ENCODE data around the gene SLC41A2. TPM values are rescaled to one million over a fixed set of nuclear protein-coding genes. Genes with fewer than 3 reads are reported as not detected.

Gene SLC41A2
- total and polyA plus RNA-seq, 2 of the 13 experiments (the other 11 are each of a cell fraction or from before 2014, with no cell fraction given), result 2.3 to 12.8 TPM

DNA sequence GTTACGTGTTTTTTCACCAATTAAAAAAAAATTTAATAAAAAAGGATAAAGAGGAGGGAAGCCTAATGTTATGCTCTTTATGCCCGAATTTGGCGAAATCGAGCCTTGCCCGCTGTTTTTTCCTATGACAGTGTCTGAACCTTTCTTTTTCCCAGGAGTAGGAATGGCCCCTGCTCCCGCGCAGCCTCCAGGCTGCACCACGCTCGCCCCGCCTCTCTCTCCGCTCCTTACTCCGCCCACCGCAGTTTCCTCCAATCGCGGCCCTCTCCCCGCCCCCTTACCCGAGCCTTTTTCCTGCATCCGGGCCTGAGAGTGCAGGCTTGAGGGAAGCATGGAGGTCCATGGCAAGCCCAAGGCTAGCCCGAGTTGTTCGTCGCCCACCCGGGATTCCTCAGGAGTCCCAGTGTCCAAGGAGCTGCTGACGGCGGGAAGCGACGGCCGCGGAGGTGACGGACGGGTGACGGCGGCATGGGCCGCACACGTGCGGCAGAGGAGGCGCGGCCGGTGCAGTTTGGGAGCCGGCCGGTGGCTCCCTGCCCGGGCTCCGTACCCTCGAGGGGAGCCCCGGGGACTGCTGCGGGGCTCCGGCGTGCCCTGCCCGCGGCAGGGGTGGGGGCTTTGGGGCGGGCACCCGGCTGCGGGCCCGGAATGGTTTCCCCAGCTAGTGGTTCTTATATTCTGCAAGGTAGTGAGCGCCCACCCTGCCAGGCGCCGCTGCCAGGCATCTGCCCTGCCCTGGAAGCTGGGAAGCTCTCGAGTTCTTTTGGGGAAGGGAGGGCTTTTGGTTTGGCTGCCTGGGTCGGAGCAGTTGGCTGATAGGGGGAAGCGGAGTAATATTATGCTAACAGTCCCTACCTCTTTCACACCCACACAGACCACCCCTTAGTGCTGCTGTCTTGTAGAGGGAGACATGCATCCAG lies 28.2 kb upstream of the SLC41A2 start, which contains the start of gene NOPCHAP1 (continued):
- TF ChIP-seq ZNF441 (CRISPR knock-in tag; IDR thresholded peaks at IDR 0.05; ENCODE audit: borderline replicate concordance), result no peak
- TF ChIP-seq, protein P1, sequence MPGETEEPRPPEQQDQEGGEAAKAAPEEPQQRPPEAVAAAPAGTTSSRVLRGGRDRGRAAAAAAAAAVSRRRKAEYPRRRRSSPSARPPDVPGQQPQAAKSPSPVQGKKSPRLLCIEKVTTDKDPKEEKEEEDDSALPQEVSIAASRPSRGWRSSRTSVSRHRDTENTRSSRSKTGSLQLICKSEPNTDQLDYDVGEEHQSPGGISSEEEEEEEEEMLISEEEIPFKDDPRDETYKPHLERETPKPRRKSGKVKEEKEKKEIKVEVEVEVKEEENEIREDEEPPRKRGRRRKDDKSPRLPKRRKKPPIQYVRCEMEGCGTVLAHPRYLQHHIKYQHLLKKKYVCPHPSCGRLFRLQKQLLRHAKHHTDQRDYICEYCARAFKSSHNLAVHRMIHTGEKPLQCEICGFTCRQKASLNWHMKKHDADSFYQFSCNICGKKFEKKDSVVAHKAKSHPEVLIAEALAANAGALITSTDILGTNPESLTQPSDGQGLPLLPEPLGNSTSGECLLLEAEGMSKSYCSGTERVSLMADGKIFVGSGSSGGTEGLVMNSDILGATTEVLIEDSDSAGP (CRISPR knock-in tag; IDR thresholded peaks at IDR 0.05; ENCODE audit: borderline replicate concordance), result peak; percentile 53; the same call in 1 of the 2 replicates
- TF ChIP-seq TOPORS (CRISPR knock-in tag; IDR thresholded peaks at IDR 0.05), result 0 out of 2 replicates have a peak, but pooled peaks have one; percentile 53
- 0 out of 2 replicates have a peak, but pooled peaks have one; percentile 68 for TF ChIP-seq KDM3A (CRISPR knock-in tag; IDR thresholded peaks at IDR 0.05; ENCODE audit: low read depth)
- TF ChIP-seq, protein P2, sequence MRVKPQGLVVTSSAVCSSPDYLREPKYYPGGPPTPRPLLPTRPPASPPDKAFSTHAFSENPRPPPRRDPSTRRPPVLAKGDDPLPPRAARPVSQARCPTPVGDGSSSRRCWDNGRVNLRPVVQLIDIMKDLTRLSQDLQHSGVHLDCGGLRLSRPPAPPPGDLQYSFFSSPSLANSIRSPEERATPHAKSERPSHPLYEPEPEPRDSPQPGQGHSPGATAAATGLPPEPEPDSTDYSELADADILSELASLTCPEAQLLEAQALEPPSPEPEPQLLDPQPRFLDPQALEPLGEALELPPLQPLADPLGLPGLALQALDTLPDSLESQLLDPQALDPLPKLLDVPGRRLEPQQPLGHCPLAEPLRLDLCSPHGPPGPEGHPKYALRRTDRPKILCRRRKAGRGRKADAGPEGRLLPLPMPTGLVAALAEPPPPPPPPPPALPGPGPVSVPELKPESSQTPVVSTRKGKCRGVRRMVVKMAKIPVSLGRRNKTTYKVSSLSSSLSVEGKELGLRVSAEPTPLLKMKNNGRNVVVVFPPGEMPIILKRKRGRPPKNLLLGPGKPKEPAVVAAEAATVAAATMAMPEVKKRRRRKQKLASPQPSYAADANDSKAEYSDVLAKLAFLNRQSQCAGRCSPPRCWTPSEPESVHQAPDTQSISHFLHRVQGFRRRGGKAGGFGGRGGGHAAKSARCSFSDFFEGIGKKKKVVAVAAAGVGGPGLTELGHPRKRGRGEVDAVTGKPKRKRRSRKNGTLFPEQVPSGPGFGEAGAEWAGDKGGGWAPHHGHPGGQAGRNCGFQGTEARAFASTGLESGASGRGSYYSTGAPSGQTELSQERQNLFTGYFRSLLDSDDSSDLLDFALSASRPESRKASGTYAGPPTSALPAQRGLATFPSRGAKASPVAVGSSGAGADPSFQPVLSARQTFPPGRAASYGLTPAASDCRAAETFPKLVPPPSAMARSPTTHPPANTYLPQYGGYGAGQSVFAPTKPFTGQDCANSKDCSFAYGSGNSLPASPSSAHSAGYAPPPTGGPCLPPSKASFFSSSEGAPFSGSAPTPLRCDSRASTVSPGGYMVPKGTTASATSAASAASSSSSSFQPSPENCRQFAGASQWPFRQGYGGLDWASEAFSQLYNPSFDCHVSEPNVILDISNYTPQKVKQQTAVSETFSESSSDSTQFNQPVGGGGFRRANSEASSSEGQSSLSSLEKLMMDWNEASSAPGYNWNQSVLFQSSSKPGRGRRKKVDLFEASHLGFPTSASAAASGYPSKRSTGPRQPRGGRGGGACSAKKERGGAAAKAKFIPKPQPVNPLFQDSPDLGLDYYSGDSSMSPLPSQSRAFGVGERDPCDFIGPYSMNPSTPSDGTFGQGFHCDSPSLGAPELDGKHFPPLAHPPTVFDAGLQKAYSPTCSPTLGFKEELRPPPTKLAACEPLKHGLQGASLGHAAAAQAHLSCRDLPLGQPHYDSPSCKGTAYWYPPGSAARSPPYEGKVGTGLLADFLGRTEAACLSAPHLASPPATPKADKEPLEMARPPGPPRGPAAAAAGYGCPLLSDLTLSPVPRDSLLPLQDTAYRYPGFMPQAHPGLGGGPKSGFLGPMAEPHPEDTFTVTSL (CRISPR knock-in tag; IDR thresholded peaks at IDR 0.05; ENCODE audit: borderline replicate concordance), result no peak
- TF ChIP-seq POLR2AphosphoS5 (IDR thresholded peaks at IDR 0.05; ENCODE audit: low read depth, low read length), result peak; percentile 94
- peak; percentile 83 for TF ChIP-seq GABPB1 (CRISPR knock-in tag; IDR thresholded peaks at IDR 0.05)
- TF ChIP-seq REPIN1 (CRISPR knock-in tag; IDR thresholded peaks at IDR 0.05; ENCODE audit: borderline replicate concordance, low read depth), result peak; percentile 27; the same call in 1 of the 2 replicates
- TF ChIP-seq ZNF569 (CRISPR knock-in tag; IDR thresholded peaks at IDR 0.05; ENCODE audit: borderline replicate concordance), result no peak
- TF ChIP-seq HOXA9 (CRISPR knock-in tag; IDR thresholded peaks at IDR 0.05; ENCODE audit: borderline replicate concordance), result no peak
- TF ChIP-seq KAT7 (CRISPR knock-in tag; IDR thresholded peaks at IDR 0.05; ENCODE audit: borderline replicate concordance), result 0 out of 2 replicates have a peak, but pooled peaks have one; percentile 37
- TF ChIP-seq BRCA1 (CRISPR knock-in tag; IDR thresholded peaks at IDR 0.05), result no peak
- TF ChIP-seq, protein P3, sequence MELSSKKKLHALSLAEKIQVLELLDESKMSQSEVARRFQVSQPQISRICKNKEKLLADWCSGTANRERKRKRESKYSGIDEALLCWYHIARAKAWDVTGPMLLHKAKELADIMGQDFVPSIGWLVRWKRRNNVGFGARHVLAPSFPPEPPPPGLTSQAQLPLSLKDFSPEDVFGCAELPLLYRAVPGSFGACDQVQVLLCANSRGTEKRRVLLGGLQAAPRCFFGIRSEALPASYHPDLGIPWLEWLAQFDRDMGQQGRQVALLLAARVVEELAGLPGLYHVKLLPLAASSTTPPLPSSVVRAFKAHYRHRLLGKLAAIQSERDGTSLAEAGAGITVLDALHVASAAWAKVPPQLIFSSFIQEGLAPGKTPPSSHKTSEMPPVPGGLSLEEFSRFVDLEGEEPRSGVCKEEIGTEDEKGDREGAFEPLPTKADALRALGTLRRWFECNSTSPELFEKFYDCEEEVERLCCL (CRISPR knock-in tag; IDR thresholded peaks at IDR 0.05; ENCODE audit: borderline replicate concordance), result no peak
- TF ChIP-seq, protein P4, sequence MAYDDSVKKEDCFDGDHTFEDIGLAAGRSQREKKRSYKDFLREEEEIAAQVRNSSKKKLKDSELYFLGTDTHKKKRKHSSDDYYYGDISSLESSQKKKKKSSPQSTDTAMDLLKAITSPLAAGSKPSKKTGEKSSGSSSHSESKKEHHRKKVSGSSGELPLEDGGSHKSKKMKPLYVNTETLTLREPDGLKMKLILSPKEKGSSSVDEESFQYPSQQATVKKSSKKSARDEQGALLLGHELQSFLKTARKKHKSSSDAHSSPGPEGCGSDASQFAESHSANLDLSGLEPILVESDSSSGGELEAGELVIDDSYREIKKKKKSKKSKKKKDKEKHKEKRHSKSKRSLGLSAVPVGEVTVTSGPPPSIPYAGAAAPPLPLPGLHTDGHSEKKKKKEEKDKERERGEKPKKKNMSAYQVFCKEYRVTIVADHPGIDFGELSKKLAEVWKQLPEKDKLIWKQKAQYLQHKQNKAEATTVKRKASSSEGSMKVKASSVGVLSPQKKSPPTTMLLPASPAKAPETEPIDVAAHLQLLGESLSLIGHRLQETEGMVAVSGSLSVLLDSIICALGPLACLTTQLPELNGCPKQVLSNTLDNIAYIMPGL (CRISPR knock-in tag; IDR thresholded peaks at IDR 0.05; ENCODE audit: borderline replicate concordance in 1 of 2, low read depth in 1 of 2), result peak in 1 of 2 experiments; percentile 23; a peak in 1 of 4 replicates
- TF ChIP-seq ZNF674 (CRISPR knock-in tag; IDR thresholded peaks at IDR 0.05; ENCODE audit: low read depth), result no peak
- TF ChIP-seq SIN3B (IDR thresholded peaks at IDR 0.05; ENCODE audit: low read length), result no peak
- peak; percentile 87; the same call in 1 of the 2 replicates for TF ChIP-seq KMT2A (CRISPR knock-in tag; IDR thresholded peaks at IDR 0.05)

All from HepG2 (cell line).